Prostate gland (tissue), 2 donors: ENCODE results near the gene LRFN3.
"Not testable (repeated sequence)": the region's sequence is repeated elsewhere in the genome, so short reads cannot be mapped to it uniquely, and the experiment has no call there.

Experiments used
- POLR2A ChIP-seq: fragments of 450-650 bp; IDR thresholded peaks from one replicate; pipeline ENCODE4 v1.6.1; 2016; ENCODE audit warnings: antibody characterized with exemption, mild to moderate bottlenecking
- POLR2AphosphoS5 ChIP-seq: sonication (generic); formaldehyde crosslinking; IDR thresholded peaks from one replicate; pipeline ENCODE4 v1.6.1; 2017; ENCODE audit warnings: antibody characterized with exemption
- TF ChIP-seq, protein P1 (sequence below), 4 experiments: fragments of 200-600 bp in 2 of 4; fragments of 450-650 bp in 2 of 4; sonication (generic) in 2 of 4; IDR thresholded peaks; 1 replicate in 3 of 4; 2 replicates in 1 of 4; pipeline ENCODE4 v1.5.1; 2016 to 2019; ENCODE audit warnings: antibody characterized with exemption in 4 of 4, mild to moderate bottlenecking in 2 of 4, moderate library complexity in 2 of 4

DNA sequence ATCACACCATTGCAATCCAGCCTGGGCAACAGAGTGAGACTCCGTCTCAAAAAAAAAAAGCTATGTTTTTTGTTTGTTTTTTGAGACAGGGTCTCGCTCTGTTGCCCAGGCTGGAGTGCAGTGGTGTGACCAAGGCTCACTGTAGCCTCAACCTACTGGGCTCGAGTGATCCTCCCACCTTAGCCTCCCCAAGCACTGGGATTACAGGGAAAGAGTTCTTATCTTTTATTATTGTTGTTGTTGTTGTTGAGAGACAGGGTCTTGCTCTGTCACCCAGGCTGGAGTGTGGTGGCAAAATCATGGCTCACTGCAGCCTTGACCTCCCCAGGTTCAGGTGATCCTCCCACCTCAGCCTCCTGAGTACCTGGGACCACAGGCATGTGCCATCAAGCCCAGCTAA, 44.4 kb upstream of the LRFN3 start:
- TF ChIP-seq, protein P1, sequence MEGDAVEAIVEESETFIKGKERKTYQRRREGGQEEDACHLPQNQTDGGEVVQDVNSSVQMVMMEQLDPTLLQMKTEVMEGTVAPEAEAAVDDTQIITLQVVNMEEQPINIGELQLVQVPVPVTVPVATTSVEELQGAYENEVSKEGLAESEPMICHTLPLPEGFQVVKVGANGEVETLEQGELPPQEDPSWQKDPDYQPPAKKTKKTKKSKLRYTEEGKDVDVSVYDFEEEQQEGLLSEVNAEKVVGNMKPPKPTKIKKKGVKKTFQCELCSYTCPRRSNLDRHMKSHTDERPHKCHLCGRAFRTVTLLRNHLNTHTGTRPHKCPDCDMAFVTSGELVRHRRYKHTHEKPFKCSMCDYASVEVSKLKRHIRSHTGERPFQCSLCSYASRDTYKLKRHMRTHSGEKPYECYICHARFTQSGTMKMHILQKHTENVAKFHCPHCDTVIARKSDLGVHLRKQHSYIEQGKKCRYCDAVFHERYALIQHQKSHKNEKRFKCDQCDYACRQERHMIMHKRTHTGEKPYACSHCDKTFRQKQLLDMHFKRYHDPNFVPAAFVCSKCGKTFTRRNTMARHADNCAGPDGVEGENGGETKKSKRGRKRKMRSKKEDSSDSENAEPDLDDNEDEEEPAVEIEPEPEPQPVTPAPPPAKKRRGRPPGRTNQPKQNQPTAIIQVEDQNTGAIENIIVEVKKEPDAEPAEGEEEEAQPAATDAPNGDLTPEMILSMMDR (IDR thresholded peaks at IDR 0.05): not testable (repeated sequence)
- TF ChIP-seq POLR2AphosphoS5, POLR2A: not testable (repeated sequence)
